GM18867 (cell line): Measurements from ENCODE around the gene NFKBIL1.
A peak's percentile ranks its signal among the peaks of the same experiment; 100 is the strongest.
"Not testable (repeated sequence)": the region's sequence is repeated elsewhere in the genome, so short reads cannot be mapped to it uniquely, and the experiment has no call there.

ENCODE experiments used
- ATAC-seq: cut with Tn5 transposase; IDR thresholded peaks from one replicate; pipeline ENCODE4 v1.9.1; 2021; ENCODE audit warnings: mild to moderate bottlenecking, moderate library complexity; ENCODE audit not compliant: unreplicated experiment

The NFKBIL1 gene

GRCh38 chr6:31580438-31580740, 33.0 kb downstream of the NFKBIL1 start:
- ATAC-seq, result no peak

GRCh38 chr6:31580807-31581433, 33.5 kb downstream of the NFKBIL1 start:
- ATAC-seq, result peak; percentile 52

DNA sequence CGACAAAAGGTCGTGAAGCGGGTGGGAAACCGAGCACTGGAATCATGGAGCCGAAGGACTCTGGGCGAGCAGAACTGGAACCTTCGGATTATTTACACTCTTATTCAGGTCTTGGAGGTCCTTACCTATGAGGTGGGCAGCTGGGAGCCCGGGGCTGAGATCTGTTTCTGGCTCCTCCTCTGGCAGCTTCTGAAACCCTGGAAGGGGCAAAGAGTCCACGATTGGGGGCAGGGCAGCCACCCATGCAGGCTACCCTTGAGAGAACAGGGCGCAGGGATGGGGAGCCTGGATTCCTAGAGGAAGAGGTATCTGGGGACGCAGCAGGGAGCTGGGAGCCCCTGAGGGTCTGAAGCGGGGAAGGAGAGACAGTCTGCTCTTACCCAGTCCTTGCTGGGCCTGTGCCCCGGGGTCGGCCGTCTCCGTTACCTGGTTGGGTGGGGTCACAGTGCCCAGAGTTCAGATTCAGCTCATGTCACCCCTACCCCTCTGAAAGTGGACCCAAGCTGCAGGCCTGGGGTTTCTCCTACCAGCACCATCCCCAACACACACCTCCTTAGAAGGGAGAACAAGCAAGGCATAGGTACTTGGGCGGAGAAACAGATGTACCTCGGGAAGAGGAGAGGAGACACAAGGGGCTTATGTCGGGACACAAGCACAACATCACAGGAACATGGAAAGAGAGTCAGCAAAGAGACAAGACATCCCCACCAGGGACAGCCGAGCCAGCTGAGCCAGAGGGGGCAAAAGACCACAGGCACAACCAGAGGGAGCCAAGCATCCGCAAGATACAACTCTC, 34.2 kb downstream of the NFKBIL1 start:
- ATAC-seq, result no peak

DNA sequence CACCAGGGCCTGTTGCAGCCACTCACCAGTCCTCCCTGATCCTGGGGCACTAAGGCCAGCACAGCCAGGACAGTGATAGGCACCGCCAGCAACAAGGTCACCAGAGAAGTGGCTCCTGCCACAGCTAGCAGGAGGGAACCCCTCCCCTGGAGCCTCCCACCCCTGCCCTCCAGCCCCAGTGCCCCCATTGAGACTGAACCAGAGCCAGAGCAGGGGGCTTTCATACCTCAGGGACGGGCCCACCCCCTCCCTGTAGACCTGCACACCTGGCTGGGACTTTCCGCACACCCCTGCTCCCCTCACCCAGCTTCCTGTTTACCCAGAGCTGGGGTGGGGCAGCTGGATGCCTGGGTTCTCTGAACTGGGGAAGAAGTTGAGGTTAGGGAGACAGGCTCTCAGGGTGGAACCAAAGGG, 34.8 kb downstream of the NFKBIL1 start, which contains the start of gene LTB:
Gene LTB, minus strand, starts transcription at position 195 of the 414 bp plus-strand sequence. Its CDS starts 7 bp downstream, at position 188.
- ATAC-seq, result no peak

DNA sequence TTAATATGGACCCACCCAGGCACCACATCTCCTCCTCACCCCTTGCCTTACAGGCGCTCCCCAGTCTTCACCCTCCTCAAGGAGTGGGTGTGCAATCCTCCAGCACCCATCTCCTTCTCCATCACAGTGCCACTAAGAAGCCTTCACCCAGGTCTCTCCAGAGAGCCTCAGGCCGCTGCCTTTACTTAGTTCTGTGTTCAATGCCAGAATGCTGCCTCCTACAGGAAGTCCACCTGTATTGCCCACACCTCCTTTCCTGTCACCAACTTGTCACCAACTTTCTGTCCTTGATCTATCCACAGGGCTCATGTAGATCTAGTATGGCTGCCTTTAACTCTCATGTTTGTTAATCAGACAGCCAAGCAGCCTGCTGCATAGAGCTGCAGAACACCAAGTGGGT, 38.1 kb downstream of the NFKBIL1 start:
- no peak for ATAC-seq

- no peak for ATAC-seq
These were observed 38.6 kb downstream of the NFKBIL1 start, which contains the start of gene LST1 for GRCh38 chr6:31586008-31586407. TSS of gene LST1 (plus strand) at chr6:31586277. CDS start at chr6:31587300, 1,023 bp downstream.

GRCh38 chr6:31586599-31587281, 39.3 kb downstream of the NFKBIL1 start:
- ATAC-seq, result no peak

DNA sequence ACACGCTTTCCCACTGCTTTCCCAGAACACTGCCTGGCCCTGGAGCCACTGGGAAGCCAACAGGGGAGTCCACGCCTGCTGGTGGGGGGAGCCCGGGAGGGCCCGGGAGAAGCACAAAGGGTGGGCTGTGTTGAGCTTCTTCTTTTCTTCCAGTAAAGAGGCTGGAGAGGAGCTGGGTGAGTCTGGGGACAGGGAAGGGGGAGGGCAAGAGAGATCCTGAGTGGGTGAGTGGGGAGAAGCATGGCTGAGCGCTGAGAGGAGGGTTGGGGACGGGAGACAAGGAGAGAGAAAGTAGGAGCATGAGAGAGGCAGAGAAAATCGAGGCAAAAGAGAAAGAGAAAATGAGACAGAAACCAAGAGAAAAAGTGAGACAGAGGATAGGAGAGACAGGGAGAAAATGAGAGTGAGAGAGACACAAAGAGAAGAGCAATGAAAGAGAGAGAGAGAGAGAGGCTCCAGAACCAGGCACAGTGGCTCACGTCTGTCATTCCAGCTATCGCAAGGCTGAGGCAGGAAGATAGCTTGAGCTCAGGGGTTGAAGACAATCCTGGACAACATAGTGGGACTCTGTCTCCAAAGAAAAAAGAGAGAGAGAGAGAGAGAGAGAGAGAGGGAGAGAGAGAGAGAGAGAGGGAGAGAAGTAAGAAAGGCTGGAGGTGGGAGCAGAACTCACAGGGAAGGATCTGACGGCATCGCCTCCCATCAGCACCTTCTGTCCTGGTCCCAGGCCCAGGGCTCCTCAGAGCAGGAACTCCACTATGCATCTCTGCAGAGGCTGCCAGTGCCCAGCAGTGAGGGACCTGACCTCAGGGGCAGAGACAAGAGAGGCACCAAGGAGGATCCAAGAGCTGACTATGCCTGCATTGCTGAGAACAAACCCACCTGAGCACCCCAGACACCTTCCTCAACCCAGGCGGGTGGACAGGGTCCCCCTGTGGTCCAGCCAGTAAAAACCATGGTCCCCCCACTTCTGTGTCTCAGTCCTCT, 40.7 kb downstream of the NFKBIL1 start:
- no peak for ATAC-seq

GRCh38 chr6:31588871-31589650, 41.7 kb downstream of the NFKBIL1 start:
- no peak for ATAC-seq

GRCh38 chr6:31590691-31591090, 43.3 kb downstream of the NFKBIL1 start:
- ATAC-seq, result not testable (repeated sequence)

GRCh38 chr6:31592396-31592771, 45.0 kb downstream of the NFKBIL1 start:
- ATAC-seq, result no peak

DNA sequence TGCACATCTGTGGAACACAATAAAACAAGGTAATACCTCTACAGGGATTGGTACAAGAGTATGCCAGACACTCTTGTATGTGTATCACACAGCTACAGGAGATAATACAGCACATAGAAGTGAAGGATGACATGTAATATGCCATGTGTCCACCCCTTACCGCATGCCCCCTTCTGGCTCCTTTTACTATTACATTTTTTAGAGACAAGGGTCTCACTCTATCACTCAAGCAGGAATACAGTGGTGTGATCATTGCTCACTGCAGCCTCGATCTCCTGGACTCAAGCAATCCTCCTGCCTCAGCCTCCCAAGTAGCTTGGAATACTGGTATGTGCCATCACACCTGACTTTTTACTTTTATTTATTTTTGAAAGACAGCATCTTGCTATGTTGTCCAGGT, 49.6 kb downstream of the NFKBIL1 start:
- no peak for ATAC-seq

DNA sequence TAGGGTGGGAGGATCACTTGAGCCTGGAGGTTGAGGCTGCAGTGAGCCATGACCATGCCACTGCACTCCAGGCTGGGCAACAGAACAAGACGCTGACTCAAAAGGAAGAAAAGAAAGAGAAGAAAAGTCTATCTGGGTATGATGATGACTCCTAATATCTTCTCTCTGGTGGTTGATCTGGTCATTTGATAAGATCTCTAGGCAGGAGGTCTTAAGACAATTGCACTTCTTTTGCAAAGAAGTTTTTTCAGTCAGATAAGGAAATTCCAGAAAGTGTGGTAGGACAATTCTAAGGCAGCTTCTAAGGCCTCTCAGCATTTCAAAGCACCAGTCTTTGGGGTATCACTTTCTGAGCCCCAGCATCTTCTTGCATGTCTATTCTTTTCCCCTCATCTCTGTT, 59.9 kb downstream of the NFKBIL1 start:
- ATAC-seq, result no peak
